HG02759 (cell line): ENCODE data around the gene DUSP28.
"Not testable (repeated sequence)": the region's sequence is repeated elsewhere in the genome, so short reads cannot be mapped to it uniquely, and the experiment has no call there.

ENCODE experiments used
- ATAC-seq: cut with Tn5 transposase; IDR thresholded peaks from one replicate; pipeline ENCODE4 v1.9.1; 2021; ENCODE audit warnings: mild to moderate bottlenecking, moderate library complexity; ENCODE audit not compliant: unreplicated experiment

DUSP28 gene, protein sequence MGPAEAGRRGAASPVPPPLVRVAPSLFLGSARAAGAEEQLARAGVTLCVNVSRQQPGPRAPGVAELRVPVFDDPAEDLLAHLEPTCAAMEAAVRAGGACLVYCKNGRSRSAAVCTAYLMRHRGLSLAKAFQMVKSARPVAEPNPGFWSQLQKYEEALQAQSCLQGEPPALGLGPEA

GRCh38 chr2:240560084-240560479 lies at the start of gene DUSP28:
Gene DUSP28, plus strand, starts transcription at chr2:240560357. Its CDS starts 328 bp downstream, at chr2:240560685.
- peak; percentile 56 for ATAC-seq

DNA sequence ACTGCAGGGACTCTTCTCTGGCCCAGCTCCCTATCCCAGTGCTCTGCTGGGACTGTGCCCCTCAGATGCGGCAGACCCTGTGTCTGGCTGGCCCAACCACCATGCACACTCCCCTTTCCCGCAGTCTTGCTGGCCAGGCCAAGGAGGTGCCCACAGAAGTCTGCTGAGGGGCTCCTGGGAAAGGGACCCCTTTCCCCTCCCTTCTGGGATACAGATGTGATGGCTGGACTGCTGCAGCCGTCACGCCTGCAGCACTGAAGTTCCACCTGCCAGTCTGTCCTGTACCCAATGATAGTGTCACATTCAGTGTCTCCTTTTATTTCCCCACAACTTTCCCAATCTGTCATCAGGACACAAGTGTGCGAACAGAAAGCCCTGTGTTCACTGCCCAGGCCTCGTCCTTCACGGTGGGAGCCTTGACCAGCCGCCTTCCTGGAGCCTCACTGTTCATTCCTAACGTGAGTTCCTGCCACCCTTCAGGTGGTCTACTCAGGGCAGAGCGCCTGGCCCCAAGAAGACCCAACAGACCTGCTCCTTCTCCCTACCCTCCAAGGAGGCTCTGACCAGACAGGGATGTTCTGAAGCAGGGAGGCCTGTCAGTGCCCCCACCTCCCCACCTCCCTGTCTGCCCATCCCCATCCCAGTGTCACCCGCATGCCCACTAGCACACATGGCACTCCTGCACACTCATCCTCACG lies 49.5 kb upstream of the DUSP28 start:
- no peak for ATAC-seq

DNA sequence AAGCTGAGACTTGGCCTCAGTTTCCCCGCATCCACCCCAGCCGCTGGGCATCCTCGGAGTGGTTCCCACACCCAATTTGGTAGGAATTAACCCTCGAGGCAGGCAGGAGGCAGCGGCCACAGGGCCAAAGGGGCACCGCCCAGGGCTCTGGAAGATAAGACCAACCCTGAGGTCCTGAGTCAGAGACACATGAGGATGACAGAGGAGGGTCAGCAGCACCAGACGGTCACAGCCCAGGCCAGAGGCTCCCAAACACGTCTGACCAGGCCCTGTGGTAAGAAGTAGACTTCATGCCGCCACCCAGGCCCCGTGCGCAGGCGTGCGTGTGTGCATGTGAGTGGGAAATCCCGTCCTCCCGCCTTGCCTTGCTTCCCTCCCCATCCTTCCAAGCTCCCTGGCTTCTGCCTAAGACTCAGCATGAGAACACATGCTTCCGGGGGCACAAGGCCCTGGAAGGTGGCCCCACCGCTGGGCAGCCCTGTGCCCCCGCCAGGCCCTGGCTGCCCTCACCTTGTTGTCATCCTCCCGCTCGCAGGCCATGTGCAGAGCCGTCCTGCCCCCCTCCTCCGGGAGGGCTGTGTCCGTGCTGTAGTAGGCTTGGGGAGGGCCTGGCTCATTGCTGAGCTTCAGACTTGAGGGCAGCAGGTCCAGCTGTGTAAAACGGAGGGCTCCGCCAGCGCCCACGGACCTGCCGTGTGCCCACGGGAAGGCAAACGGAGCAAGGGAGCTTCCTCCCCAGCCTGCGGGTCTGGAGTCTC lies 48.6 kb upstream of the DUSP28 start:
- no peak for ATAC-seq

GRCh38 chr2:240512109-240512485 lies 48.1 kb upstream of the DUSP28 start:
- no peak for ATAC-seq

GRCh38 chr2:240512666-240513535 lies 47.3 kb upstream of the DUSP28 start:
- ATAC-seq: no peak

GRCh38 chr2:240513549-240514287 lies 46.4 kb upstream of the DUSP28 start:
- ATAC-seq: peak; percentile 92

- ATAC-seq: no peak
Measured at GRCh38 chr2:240514631-240515030, 45.5 kb upstream of the DUSP28 start.

DNA sequence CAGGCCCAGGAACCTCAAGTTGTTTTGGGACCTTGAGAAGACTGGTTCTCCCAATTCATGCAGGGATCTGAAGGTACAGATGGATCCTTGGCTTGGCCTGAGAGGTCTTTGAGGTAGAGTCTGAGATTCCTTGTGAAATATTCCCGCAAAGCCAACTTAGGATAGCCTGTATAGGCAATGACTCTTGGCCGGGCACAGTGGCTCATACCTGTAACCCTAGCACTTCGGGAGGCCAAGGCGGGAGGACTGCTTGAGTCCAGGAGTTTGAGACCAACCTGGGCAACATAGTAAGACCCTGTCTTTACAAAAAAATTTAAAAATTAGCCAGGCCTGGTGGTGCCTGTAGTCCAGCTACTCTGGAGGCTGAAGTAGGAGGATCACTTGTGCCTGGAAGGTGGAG lies 42.8 kb upstream of the DUSP28 start:
- no peak for ATAC-seq

GRCh38 chr2:240518981-240519380 lies 41.2 kb upstream of the DUSP28 start:
- ATAC-seq: no peak

GRCh38 chr2:240519396-240520129 lies 40.6 kb upstream of the DUSP28 start:
- no peak for ATAC-seq

DNA sequence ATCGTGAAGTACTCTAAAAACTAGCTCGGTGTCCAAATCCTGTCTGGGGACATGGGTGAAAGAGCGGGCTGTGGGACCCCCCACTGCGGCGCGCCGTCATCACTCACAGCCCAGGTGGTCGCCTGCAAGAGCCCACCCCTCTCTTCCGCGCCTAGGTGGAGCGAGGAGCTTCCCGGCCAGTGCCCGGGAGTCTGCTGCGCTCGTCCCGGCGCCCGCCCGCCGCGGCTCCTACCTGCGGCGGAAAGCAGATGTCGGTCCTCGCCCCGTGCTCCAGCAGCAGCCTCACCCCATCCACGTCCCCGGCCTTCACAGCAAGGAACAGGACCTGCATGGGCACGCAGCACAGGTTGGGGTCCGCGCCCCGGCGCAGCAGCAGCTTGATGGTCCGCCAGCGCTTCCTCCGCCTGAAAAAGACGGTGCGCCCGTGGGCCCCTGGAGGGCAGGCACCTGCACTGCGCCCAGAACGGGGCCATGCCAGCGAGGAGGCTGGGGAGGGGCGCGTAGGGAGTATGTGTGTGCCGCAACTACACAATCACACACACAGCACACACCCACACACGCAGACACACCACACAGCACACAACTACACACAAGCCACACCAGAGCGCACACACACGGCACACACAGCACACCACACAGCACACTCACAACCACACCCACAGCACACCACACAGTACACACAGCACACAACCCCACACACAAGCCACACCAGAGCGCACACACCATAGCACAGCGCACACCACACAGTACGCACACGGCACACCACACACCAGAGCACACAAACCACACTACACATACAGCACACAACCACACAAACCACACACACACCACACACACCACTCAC lies 39.8 kb upstream of the DUSP28 start:
- ATAC-seq: no peak

- no peak for ATAC-seq
Measured at GRCh38 chr2:240520974-240521350, 39.2 kb upstream of the DUSP28 start.

GRCh38 chr2:240521885-240522284 lies 38.3 kb upstream of the DUSP28 start:
- ATAC-seq: not testable (repeated sequence)

- ATAC-seq: no peak
Measured at GRCh38 chr2:240522406-240522805, 37.8 kb upstream of the DUSP28 start.

DNA sequence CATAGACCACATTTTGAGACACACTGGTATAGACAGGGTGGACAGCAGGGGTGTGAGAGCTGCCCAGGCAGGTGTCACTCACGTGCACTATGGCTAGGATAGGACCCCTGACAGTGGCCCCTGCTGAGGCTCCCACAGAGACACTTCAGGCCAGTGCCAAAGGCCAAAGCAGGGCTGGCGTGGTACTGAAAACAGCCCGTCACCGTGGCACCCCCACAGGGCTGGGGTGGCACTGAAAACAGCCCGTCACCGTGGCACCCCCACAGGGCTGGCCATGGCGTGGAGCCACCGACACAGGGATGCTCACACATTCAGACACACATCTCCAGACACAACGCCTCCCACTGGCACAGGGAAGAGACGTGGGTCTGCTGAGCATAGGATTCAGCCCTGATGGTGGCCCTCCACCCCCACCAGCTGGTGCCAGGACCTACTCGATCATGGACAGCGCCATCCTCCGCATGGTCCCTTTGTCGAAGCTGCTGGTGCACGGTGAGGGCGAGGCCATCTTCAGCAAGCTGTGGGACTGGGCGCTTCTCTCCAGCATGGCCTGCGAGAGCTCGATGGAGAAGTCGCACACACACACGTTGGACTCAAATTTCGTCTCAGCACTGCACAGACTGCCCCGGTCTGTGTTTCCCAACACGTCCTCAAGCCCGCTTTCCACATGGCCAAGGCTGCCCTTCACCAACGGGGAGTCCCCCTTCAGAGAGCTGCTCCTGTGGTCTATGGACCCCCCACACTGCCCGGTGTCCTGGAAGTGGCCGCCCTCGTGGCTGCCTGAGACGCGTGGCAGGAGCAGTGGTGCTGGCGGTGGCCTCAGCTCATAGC lies 36.5 kb upstream of the DUSP28 start:
- no peak for ATAC-seq

DNA sequence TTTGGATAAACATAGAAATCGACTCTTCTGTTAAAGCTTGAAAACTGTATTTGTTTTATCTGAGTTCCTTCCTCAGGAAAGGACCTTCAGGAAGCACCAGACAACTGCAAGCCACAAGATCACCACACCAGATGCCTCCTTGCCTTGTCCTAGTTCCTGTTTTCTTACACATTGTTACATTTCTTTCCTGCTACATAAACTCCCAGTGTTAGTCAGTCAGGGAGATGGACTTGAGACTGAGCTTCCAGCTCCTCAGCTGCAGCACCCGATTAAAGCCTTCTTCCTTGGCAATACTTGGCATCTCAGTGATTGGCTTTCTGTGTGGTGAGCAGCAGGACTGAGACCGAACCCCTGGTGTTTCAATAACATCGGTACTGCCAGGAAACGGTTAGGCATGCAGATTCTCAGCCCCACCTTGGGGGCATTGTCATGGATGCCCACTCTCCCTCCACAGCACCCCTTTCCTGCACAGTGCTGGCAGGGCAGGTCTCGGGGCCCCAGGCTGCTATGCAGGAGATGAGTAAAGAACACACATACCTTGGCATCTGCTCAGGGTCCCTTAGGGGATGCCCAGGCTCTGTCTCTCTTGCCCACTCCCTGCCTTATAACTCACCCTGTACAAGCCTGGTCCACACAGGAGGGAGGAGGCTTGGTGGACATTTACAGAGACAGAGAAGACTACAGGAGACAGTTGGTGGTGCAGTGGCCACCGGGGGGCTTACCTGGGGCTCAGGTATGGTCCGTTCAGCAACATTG lies 35.0 kb upstream of the DUSP28 start:
- no peak for ATAC-seq

- ATAC-seq: no peak
Measured at GRCh38 chr2:240525802-240526201, 34.4 kb upstream of the DUSP28 start.
